ENCODE data around the gene ANP32D.
"Not testable (repeated sequence)": the region's sequence is repeated elsewhere in the genome, so short reads cannot be mapped to it uniquely, and the experiment has no call there.

ANP32D gene

DNA sequence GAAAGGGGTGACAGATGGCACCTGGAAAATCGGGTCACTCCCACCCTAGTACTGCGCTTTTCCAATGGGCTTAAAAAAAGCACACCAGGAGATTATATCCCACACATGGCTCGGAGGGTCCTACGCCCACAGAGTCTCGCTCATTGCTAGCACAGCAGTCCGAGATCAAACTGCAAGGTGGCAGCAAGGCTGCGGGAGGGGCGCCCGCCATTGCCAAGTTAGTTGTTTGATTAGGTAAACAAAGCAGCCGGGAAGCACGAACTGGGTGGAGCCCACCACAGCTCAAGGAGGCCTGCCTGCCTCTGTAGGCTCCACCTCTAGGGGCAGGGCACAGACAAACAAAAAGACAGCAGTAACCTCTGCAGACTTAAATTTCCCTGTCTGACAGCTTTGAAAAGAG, 2.1 kb downstream of the ANP32D start:
- not testable (repeated sequence) for H3K4me3 Mint-ChIP-seq, H3K36me3 Mint-ChIP-seq, ATAC-seq, H3K4me1 Mint-ChIP-seq, H3K27ac Mint-ChIP-seq
- Mint-ChIP-seq H3K9me3 (peaks cover 18% of the 10 kb centered on the region), H3K27me3 (peaks cover 47% of the 10 kb centered on the region)

DNA sequence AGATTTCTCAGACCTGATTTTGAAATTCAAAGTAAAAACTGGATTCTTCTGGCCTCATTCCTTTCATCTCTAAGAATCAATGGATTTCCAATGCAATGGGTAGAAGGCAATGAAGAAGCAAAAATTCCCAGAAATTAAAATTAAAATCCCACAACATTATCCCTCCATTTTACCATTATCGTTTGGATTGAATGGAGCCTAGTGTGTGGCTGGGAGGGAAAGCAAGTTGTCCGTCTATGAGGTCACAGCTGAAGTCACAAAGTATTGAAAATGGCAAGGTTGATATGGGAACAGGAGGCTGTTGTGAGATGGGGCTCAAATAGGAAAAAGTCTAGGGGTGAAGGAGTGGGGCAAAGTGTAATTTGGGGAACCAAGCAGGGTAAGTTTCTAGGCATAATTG, 9.8 kb downstream of the ANP32D start, which contains the start of gene C12orf54:
C12orf54 (plus strand) TSS at position 301 of the 400 bp plus-strand sequence. CDS start 799 bp downstream, outside the sequence.
- H3K9me3 Mint-ChIP-seq = no peaks in the 10 kb centered on the region
- H3K36me3 Mint-ChIP-seq = no peaks in the 10 kb centered on the region
- no peak within 1 kb of the TSS for H3K4me3 Mint-ChIP-seq
- ATAC-seq = no peak
- peaks cover 28% of the 10 kb centered on the region for H3K27me3 Mint-ChIP-seq
- H3K4me1 Mint-ChIP-seq = no peaks in the 10 kb centered on the region
- no peak within 1 kb of the TSS for H3K27ac Mint-ChIP-seq

DNA sequence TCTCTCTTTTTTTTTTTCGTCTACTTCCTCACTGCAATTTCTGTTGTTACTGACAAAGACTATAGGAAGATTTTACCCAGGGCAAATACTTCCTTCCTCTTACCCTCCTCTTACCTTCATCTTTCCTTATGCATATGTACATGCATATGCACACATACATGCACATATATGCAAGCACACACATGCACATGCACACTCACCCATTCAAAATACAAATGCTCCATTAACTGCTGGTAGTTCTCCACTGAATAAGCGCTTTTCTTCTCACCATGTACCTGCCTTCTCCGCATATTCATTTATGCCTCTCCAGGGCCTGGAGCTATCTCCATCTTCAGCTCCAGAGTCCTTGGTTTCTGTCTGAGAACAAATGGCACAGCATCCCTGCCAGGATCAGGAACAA, 10.6 kb downstream of the ANP32D start:
- H3K36me3 Mint-ChIP-seq = no peaks in the 10 kb centered on the region
- H3K4me1 Mint-ChIP-seq = no peaks in the 10 kb centered on the region
- no peak for ATAC-seq
- H3K4me3 Mint-ChIP-seq = no peak overlapping the region
- peaks cover 27% of the 10 kb centered on the region for H3K27me3 Mint-ChIP-seq
- H3K27ac Mint-ChIP-seq = no peak overlapping the region
- H3K9me3 Mint-ChIP-seq = no peaks in the 10 kb centered on the region

DNA sequence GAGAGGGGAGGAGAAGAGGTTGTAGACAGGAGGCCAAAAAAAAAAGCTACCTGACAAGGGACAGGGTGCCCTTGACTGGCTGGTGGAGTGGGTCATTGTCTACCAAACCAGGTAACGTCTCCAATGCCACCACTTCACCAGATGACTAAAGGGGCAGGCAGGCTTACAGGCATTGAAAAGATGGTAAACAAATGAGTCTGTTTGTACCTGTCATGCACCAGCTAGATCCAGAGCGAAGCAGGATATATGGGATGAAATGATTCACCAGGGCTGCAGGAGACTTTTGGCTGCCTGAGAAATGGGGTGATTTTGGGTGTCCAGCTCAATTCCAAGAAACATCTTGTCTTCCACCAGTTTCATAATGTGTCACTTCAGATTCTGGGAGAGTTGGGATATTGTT, 13.9 kb downstream of the ANP32D start:
- Mint-ChIP-seq H3K27me3 (peaks cover 27% of the 10 kb centered on the region), H3K27ac (no peak overlapping the region), H3K36me3 (no peaks in the 10 kb centered on the region), H3K4me1 (no peaks in the 10 kb centered on the region), H3K9me3 (no peaks in the 10 kb centered on the region), H3K4me3 (no peak overlapping the region)
- ATAC-seq = no peak

DNA sequence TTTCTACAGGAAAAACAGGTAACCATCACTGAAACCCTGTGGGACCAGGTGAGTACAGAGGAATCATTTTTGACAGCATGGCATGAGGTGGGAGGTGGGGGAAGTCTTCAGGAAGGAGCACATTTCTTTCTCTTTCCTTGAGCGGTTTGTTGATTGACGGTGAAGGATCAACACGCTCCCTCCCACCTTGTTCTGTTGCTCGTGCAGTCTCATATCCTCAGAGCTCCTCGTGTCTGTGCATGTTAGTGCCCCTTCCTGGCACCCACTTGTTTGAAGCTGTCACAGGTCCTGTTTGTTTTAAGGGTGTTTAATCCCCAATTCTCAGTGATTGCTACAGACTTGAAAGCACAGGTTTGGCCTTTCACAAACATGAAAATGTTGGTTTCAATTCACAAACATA, 14.3 kb downstream of the ANP32D start:
- Mint-ChIP-seq H3K9me3 (no peaks in the 10 kb centered on the region), H3K27ac (no peak overlapping the region), H3K27me3 (peaks cover 27% of the 10 kb centered on the region), H3K36me3 (no peaks in the 10 kb centered on the region), H3K4me3 (no peak overlapping the region), H3K4me1 (no peaks in the 10 kb centered on the region)
- no peak for ATAC-seq

DNA sequence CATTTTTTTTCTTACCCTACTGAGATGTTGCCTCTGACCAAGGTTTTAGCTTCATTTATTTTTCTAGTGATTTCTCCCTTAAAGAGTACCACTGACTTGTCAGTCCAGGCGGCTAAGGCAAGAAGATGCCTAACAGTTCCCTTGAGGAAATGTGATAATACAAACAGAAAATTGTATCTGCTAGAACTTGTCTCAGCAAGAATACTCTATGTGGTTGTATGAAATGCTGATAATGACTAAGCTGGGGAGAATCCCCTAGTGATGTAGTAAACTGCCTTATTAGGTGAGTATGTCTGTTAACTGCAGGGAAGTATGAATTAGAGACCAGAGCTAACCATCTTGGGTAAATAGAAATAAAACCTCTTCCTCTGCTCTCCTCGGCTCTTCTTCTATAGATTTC, 16.7 kb downstream of the ANP32D start:
- no peak overlapping the region for H3K4me3 Mint-ChIP-seq
- no peaks in the 10 kb centered on the region for H3K4me1 Mint-ChIP-seq
- ATAC-seq = peak; percentile 67
- H3K9me3 Mint-ChIP-seq = no peaks in the 10 kb centered on the region
- no peak overlapping the region for H3K27ac Mint-ChIP-seq
- peaks cover 17% of the 10 kb centered on the region for H3K27me3 Mint-ChIP-seq
- no peaks in the 10 kb centered on the region for H3K36me3 Mint-ChIP-seq

DNA sequence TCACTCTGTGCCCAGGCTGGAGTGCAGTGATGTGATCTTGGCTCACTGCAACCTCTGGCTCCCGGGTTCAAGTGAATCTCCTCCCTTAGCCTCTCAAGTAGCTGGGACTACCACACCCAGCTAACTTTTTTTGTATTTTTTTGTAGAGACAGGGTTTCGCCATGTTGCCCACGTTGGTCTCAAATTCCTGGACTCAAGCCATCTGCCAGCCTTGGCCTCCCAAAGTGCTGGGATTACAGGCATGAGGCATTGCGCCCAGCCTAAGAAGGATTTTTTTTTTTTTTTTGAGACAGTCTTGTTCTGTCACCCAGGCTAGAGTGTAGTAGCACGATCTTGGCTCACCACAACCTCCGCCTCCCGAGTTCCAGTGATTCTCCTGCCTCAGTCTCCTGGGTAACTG, 17.1 kb downstream of the ANP32D start:
- ATAC-seq, H3K9me3 Mint-ChIP-seq, H3K4me1 Mint-ChIP-seq, H3K36me3 Mint-ChIP-seq, H3K27ac Mint-ChIP-seq, H3K4me3 Mint-ChIP-seq: not testable (repeated sequence)
- peaks cover 16% of the 10 kb centered on the region for H3K27me3 Mint-ChIP-seq

DNA sequence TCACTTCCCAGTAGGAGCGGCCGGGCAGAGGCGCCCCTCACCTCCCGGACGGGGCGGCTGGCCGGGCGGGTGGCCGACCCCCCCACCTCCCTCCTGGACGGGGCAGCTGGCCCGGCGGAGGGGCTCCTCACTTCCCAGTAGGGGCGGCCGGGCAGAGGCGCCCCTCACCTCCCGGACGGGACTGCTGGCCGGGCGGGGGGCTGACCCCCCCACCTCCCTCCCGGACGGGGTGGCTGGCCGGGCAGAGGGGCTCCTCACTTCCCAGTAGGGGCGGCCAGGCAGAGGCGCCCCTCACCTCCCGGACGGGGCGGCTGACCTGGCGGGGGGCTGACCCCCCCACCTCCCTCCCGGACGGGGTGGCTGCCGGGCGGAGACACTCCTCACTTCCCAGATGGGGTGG, 27.9 kb downstream of the ANP32D start:
- not testable (repeated sequence) for H3K27ac Mint-ChIP-seq, H3K9me3 Mint-ChIP-seq, H3K4me3 Mint-ChIP-seq, H3K4me1 Mint-ChIP-seq, H3K36me3 Mint-ChIP-seq, ATAC-seq
- H3K27me3 Mint-ChIP-seq = peaks cover 15% of the 10 kb centered on the region

DNA sequence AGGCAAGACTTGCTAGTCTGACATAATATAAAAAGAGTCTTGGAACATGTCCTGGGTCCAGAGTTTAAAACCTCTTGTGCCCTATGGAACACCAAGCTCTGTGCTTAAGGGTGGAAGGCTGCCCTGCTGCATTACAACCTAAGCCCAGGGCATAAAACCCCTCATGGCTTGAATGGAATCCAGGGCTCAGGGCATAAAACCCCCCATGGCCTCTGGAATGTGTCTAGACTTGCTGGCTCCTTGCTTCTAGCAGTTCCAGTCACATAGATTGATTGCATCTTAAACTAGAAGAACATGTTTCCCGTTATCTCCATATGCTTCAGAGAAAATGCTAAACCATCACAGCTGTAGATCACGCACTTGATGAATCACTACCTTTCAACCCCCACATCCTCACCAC, 34.5 kb downstream of the ANP32D start:
- H3K27ac Mint-ChIP-seq, H3K4me1 Mint-ChIP-seq, H3K4me3 Mint-ChIP-seq, ATAC-seq, H3K36me3 Mint-ChIP-seq, H3K9me3 Mint-ChIP-seq: not testable (repeated sequence)
- H3K27me3 Mint-ChIP-seq = peaks cover 26% of the 10 kb centered on the region

DNA sequence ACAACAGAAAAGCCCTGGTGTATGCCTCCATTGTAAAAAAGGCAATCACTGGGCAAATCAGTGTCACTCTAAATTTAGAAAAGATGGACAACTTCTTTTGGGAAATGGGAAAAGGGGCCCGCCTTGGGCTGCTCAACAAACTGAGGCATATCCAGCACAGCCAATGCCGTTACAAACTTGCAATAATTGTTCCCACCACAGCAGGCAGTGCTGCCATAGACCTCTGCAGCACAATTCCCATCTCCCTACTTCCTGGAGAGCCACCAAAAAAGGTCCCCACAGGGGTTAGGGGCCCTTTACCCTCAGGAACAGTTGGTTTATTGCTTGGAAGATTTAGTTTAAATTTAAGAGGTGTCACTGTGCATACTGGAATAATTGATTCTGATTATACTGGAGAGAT, 36.6 kb downstream of the ANP32D start:
- no peak overlapping the region for H3K27ac Mint-ChIP-seq
- peaks cover 13% of the 10 kb centered on the region for H3K9me3 Mint-ChIP-seq
- H3K36me3 Mint-ChIP-seq = no peaks in the 10 kb centered on the region
- no peak for ATAC-seq
- peaks cover 7% of the 10 kb centered on the region for H3K4me1 Mint-ChIP-seq
- peaks cover 25% of the 10 kb centered on the region for H3K27me3 Mint-ChIP-seq
- no peak overlapping the region for H3K4me3 Mint-ChIP-seq

DNA sequence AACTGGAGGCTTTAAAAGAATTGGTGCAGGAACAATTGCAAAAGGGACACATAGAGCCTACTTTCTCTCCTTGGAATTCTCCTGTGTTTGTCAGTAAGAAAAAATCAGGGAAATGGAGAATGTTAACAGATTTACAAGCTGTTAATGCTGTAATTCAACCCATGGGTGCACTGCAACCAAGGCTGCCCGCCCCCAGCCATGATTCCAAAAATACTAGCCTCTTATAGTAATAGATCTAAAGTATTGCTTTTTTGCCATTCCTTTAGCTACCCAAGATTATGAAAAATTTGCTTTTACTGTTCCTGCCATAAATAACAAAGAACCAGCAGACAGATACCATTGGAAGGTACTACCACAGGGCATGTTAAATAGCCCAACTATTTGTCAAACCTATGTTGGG, 37.8 kb downstream of the ANP32D start:
- Mint-ChIP-seq H3K9me3 (peaks cover 19% of the 10 kb centered on the region), H3K4me3 (no peak overlapping the region), H3K27ac (no peak overlapping the region), H3K36me3 (no peaks in the 10 kb centered on the region), H3K27me3 (peaks cover 24% of the 10 kb centered on the region), H3K4me1 (peaks cover 7% of the 10 kb centered on the region)
- ATAC-seq = no peak

DNA sequence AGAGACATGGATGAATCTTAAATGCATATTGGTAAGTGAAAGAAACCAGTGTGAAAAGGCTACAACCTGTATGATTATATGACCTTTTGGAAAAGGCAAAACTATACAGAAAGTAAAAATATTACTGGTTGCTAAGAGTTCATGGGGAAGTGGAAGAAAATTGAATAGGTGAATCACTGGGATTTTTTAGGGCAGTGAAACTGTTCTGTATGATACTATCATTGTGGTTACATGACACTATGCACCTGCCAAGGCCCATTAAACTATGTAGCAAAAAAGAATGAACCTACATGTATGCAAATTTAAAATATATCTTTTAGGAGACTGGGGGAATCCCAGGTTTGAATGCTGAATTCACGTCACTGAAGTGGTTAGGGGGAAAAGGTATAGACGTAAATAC, 40.5 kb downstream of the ANP32D start:
- ATAC-seq = peak; percentile 93

DNA sequence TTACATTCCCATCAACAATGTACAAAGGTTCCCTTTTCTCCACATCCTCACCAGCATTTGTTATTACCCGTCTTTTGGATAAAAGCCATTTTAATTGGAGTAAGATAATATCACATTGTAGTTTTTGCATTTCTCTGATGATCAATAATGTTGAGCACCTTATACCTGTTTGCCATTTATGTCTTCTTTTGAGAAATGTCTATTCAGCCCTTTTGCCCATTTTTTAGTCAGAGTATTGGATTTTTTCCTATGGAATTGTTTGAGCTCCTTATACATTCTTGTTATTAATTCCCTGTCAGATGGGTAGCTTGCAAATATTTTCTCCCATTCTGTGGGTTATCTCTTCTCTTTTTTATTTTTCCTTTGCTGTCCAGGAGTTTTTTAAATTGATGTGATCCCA, 42.4 kb downstream of the ANP32D start:
- Mint-ChIP-seq H3K9me3 (peaks cover 16% of the 10 kb centered on the region), H3K4me1 (peaks cover 7% of the 10 kb centered on the region), H3K4me3 (no peak overlapping the region), H3K27me3 (peaks cover 9% of the 10 kb centered on the region), H3K27ac (no peak overlapping the region), H3K36me3 (no peaks in the 10 kb centered on the region)
- no peak for ATAC-seq

More for the DNA sequence above, 40.5 kb downstream of the ANP32D start:
- Mint-ChIP-seq H3K27ac (peak overlapping the region; percentile 49), H3K9me3 (peaks cover 16% of the 10 kb centered on the region), H3K4me1 (peaks cover 7% of the 10 kb centered on the region), H3K4me3 (no peak overlapping the region), H3K36me3 (no peaks in the 10 kb centered on the region), H3K27me3 (peaks cover 4% of the 10 kb centered on the region)

DNA sequence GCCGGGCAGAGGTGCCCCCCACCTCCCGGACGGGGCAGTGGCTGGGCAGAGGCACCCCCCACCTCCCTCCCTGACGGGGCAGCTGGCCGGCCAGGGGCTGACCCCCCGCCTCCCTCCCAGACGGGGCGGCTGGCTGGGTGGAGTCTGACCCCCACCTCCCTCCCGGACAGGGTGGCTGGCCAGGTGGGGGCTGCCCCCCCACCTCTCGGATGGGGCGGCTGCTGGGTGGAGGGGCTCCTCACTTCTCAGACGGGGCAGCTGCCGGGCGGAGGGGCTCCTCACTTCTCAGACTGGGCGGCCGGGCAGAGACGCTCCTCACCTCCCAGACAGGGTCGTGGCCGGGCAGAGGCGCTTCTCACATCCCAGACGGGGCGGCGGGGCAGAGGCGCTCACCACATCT, 48.0 kb downstream of the ANP32D start:
- H3K4me1 Mint-ChIP-seq, H3K9me3 Mint-ChIP-seq, H3K4me3 Mint-ChIP-seq, H3K27ac Mint-ChIP-seq, ATAC-seq, H3K36me3 Mint-ChIP-seq: not testable (repeated sequence)
- peaks cover 21% of the 10 kb centered on the region for H3K27me3 Mint-ChIP-seq
